Tibial artery (tissue), 4 donors: ENCODE results near the gene ABLIM2.

Source experiments
- DNase-seq, 2 donors: peaks; one replicate each; pipeline ENCODE4 v3.0.0-alpha.2; 2019
- H3K27ac ChIP-seq, 2 donors: fragments of 200-600 bp; sonication (generic) in 1 of 2; 1 replicate in 1 of 2; 2 replicates in 1 of 2; pipeline ENCODE4 v1.5.1; 2018 to 2019; ENCODE audit warnings: mild to moderate bottlenecking in 1 of 2
- H3K27me3 ChIP-seq, 2 donors: fragments of 200-600 bp; sonication (generic) in 1 of 2; one replicate each; pipeline versions ENCODE4 v1.5.1 to v1.6.0; 2016 to 2019
- H3K36me3 ChIP-seq, 3 donors: fragments of 200-600 bp; sonication (generic) in 2 of 3; one replicate each; pipeline ENCODE4 v1.5.1; 2016 to 2019; ENCODE audit warnings: mild to moderate bottlenecking in 2 of 3
- H3K4me1 ChIP-seq, 4 donors: fragments of 200-600 bp; sonication (generic) in 2 of 4; 1 replicate in 3 of 4; 2 replicates in 1 of 4; pipeline ENCODE4 v1.5.1; 2016 to 2019
- H3K4me3 ChIP-seq, 2 donors: fragments of 200-600 bp; sonication (generic) in 1 of 2; 1 replicate in 1 of 2; 2 replicates in 1 of 2; pipeline ENCODE4 v1.5.1; 2018 to 2019; ENCODE audit warnings: mild to moderate bottlenecking in 2 of 2
- H3K9me3 ChIP-seq, 3 donors: fragments of 200-600 bp; sonication (generic) in 1 of 3; one replicate each; pipeline ENCODE4 v1.5.1; 2016 to 2019
- CTCF ChIP-seq, 2 experiments: fragments of 200-600 bp in 1 of 2; fragments of 450-650 bp in 1 of 2; IDR thresholded peaks; one replicate each; pipeline ENCODE4 v1.5.1; 2017 to 2019; ENCODE audit warnings: antibody characterized with exemption in 2 of 2, mild to moderate bottlenecking in 1 of 2, moderate library complexity in 1 of 2
- intact Hi-C: fragments of 100-400 bp; cut with DNase I; formaldehyde crosslinking; loops from one replicate; pipeline ENCODE4 v1.15.0; 2023; ENCODE audit warnings: low total_unique reads

The ABLIM2 gene

GRCh38 chr4:8086783-8087445 lies 71.7 kb downstream of the ABLIM2 start:
- Histone ChIP-seq H3K9me3 (no peaks in the 10 kb centered on the region), H3K27me3 (no peaks in the 10 kb centered on the region), H3K4me3 (no peak overlapping the region), H3K4me1 (no peaks in the 10 kb centered on the region), H3K36me3 (no peaks in the 10 kb centered on the region), H3K27ac (no peak overlapping the region)
- no peak for DNase-seq
- no peak for TF ChIP-seq CTCF (IDR thresholded peaks at IDR 0.05)
- intact Hi-C loops = no loop called here

- Histone ChIP-seq H3K36me3 (no peaks in the 10 kb centered on the region), H3K9me3 (no peaks in the 10 kb centered on the region), H3K27ac (no peak overlapping the region), H3K27me3 (no peaks in the 10 kb centered on the region), H3K4me3 (no peak overlapping the region), H3K4me1 (no peaks in the 10 kb centered on the region)
- DNase-seq = no peak
- no peak for TF ChIP-seq CTCF (IDR thresholded peaks at IDR 0.05)
- intact Hi-C loops = no loop called here
Measured at GRCh38 chr4:8085491-8086117, 73.0 kb downstream of the ABLIM2 start.

GRCh38 chr4:8084712-8085490 lies 73.7 kb downstream of the ABLIM2 start:
- no peak for TF ChIP-seq CTCF (IDR thresholded peaks at IDR 0.05)
- no peak for DNase-seq
- Histone ChIP-seq H3K9me3 (no peaks in the 10 kb centered on the region), H3K4me1 (no peaks in the 10 kb centered on the region), H3K4me3 (no peak overlapping the region), H3K27ac (no peak overlapping the region), H3K36me3 (no peaks in the 10 kb centered on the region), H3K27me3 (no peaks in the 10 kb centered on the region)
- intact Hi-C loops = no loop called here

GRCh38 chr4:8084031-8084660 lies 74.5 kb downstream of the ABLIM2 start:
- intact Hi-C loops = no loop called here
- H3K4me3 ChIP-seq = no peak overlapping the region
- DNase-seq = no peak
- no peaks in the 10 kb centered on the region for H3K4me1 ChIP-seq
- no peaks in the 10 kb centered on the region for H3K36me3 ChIP-seq
- no peak overlapping the region for H3K27ac ChIP-seq
- H3K27me3 ChIP-seq = no peaks in the 10 kb centered on the region
- TF ChIP-seq CTCF (IDR thresholded peaks at IDR 0.05) = no peak
- H3K9me3 ChIP-seq = no peaks in the 10 kb centered on the region

- no peaks in the 10 kb centered on the region for H3K27me3 ChIP-seq
- DNase-seq = no peak
- no peak overlapping the region for H3K4me3 ChIP-seq
- intact Hi-C loops = no loop called here
- H3K4me1 ChIP-seq = no peaks in the 10 kb centered on the region
- H3K27ac ChIP-seq = no peak overlapping the region
- no peaks in the 10 kb centered on the region for H3K36me3 ChIP-seq
- H3K9me3 ChIP-seq = no peaks in the 10 kb centered on the region
- TF ChIP-seq CTCF (IDR thresholded peaks at IDR 0.05) = no peak
Measured at GRCh38 chr4:8083086-8083825, 75.4 kb downstream of the ABLIM2 start.
